ENCODE data around the gene INTS11.

INTS11 gene

DNA sequence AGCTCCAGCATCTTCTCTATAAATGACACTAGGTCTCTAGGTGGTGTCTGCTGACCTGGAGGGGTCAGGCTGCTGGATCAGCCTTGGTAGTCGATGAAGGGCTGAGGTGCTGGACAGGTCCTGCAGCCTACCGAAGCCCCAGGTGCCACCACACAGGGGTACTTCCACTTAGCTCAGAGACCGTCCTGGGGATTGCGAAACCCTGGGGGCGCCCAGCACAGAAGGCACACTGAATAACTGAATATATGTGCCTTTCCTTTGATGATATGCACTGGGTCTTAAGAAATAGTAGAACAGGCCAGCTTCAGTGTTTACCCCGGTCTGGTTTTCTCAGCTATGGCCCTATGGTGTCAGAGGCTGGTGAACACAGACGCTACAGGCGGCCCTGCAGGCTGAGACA is 61.7 kb downstream of the INTS11 start:
- no peak for DNase-seq (ENCODE audit: low spot score)

DNA sequence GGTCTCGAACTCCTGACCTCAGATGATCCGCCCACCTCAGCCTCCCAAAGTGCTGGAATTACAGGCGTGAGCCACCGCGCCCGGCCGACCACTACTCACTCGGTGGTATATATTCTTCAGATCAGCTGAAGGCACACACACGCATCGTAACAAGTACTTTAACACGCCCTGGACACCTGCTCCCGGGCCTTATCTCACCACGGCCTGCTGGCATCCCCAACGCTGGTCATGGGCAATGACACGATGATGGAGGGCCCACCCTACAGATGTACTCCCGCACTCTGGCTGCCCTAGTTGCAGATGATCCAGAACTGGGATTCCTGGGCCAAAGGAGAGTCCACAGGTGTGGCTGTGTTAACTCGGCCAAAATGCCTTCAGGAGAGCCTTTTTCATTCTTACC is 62.4 kb downstream of the INTS11 start:
- no peak for DNase-seq (ENCODE audit: low spot score)

Measured in RKO (cell line).